Ammon's horn (tissue), 1 donor: ENCODE data around the gene WDR88.
A peak's percentile ranks its signal among the peaks of the same experiment; 100 is the strongest.
"Not testable (repeated sequence)": the region's sequence is repeated elsewhere in the genome, so short reads cannot be mapped to it uniquely, and the experiment has no call there.

Source experiments
- DNase-seq: peaks from one replicate; pipeline ENCODE4 v3.0.0-alpha.2; 2016; ENCODE audit warnings: low spot score

Gene WDR88, protein sequence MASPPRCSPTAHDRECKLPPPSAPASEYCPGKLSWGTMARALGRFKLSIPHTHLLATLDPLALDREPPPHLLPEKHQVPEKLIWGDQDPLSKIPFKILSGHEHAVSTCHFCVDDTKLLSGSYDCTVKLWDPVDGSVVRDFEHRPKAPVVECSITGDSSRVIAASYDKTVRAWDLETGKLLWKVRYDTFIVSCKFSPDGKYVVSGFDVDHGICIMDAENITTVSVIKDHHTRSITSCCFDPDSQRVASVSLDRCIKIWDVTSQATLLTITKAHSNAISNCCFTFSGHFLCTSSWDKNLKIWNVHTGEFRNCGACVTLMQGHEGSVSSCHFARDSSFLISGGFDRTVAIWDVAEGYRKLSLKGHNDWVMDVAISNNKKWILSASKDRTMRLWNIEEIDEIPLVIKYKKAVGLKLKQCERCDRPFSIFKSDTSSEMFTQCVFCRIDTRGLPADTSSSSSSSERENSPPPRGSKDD

DNA sequence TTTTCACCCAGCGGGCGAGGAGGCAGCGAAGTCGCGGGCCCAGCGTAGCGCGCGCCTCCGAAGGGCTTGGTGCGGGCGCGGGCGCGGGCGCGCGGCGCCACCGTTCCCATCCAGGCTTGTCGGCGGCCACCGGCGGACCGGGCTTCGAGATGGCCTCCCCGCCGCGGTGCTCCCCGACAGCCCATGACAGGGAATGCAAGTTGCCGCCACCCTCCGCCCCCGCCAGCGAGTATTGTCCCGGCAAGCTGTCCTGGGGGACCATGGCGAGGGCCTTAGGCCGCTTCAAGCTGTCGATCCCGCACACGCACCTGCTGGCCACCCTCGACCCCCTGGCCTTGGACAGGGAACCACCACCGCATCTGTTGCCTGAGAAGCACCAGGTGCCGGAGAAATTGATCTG, at the start of gene WDR88:
WDR88 (plus strand) TSS at position 94 of the 400 bp plus-strand sequence; CDS start at position 150, 56 bp downstream.
- no peak for DNase-seq

DNA sequence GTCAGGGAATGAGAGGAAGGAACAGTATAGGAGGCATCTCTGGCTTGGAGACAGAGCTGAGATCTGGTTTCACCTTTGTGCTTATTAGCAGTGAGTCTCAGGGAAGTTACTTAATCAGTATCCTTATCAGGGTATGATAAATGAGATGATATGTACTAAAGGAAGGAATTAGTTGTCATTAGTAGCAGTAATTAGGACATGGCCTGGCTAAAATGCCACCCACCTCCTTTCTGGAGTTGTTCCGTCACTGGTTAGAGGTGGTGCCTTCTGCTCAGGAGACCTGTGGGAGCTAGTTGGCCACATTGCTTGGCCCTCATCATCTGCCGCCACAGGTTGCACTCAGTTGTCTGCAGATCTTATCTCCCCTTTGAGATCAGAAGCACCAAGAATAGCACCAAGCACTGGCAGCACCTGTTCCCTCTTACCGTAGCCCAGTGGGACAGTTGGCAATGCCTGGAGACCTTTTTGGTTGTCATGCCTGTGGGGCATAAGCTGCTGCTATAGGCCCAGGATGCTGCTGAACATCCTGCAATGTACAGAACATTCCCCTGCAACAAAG, 46.3 kb upstream of the WDR88 start:
- no peak for DNase-seq

DNA sequence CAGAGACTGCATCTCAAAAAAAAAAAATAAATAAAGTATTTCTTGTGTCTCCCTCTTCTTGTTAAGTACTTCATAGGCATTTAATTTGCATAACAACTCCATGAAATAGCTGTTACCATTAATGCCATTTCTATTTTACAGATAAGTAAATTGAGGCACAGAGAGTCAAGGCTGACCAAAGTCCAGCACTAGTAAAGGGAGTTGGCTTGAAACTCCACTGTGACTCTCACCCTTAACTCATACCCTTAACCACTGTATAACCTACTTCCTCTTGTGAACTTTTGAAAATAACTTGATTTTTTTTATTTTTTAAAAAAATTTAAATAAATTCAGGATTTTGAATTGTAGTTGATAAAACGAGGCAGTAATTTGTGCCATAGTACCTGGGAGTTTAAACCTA, 45.0 kb upstream of the WDR88 start:
- DNase-seq: no peak

DNA sequence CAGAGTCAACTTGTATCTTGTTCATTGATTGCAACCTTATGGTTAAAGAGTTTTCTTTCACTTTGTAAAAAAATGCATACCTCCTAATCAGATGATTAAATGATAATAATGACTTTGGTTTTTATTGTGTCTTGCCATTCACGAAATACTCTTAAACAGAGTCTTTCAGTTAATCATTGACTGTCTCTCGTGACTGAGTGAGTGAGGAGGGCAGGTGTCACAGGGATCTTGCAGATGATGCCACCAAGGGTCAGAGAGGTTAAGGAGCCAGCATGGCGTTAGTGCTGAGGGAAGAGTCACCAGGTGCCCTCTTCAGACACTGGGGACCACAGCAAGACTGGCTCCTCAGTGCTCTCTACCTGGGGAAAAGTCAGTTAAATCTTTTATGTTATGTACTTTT, 42.9 kb upstream of the WDR88 start:
- no peak for DNase-seq

DNA sequence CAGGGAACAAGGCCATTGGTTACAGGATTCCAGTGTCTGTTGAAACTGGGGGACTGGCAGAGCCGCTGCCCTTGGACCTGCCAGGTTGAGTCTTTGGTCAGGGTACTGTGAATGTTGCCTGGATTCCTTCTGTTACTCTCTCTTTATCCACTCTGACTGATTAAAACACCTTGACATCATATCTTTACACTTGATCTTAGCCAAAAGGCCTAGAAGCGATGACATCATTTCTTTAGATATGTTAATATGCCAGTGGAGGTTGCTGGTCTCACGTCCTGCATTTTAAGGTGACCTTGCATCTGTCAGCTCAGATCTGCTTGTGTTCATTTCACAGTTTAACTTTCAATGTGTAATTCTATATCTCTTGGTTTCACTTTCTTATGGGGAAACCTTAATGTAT, 41.7 kb upstream of the WDR88 start:
- no peak for DNase-seq

DNA sequence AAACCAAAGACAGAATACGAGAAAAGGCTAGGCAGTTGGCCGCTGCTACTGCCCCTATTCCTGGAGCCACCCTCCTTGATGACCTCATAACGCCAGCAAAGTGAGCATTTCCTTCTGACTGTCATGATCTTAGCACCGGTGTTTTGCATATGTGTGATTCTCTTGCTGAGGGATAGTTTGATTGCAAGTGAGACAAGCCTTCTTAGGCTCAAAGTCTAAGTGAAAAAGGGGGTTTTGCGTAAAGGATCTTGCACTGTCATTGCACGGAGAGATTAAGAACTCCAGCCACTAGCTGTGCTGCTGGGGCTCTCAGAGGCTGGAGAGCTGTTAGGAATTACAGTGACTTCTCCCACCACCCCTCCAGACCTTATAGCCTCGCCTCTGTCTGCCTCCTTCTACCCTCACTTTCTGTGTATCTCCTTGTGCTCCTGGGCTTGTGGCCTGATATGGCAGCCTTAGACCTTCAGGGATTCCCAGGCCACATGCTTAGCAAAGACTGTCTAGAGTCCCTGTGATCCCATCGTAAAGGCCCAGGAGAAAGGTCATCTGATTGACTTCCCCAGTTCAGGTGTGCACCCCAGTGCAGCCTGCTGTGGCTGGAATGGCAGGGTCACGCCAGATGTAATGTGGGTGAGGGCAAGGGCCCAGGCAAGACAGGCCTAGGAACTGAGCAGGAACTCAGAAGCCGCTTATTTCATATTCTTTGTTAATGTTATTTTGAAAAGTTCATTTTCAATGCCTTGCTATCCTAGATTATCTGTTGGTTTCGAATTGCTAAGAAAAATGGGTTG, 38.3 kb upstream of the WDR88 start:
- no peak for DNase-seq

DNA sequence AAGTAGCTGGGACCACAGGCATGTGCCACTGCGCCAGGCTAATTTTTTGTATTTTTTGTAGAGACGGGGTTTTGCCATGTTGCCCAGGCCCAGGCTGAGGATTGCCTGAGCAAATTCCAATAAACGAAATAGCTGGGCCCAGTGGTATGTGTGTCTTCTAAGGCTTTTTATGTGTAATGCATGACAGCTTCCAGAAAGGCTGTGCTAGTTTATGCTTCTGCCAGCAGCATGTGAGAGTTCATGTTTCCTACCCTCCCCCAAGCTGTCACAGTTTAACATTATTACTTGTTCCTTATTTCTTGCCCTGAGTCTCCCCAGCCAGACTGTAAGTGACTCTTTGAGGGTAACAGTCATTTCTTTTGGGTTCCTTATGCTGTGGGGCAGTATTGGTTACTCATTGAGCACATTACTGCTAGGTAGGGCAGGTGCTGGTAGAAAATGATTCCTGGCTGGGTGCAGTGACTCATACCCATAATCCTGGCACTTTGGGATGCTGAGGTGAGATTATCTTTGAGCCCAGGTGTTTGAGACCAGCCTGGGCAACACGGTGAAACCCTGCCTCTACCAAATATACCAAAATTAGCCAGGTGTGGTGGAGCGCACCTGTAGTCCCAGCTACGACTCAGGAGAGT, 37.4 kb upstream of the WDR88 start:
- DNase-seq: no peak

DNA sequence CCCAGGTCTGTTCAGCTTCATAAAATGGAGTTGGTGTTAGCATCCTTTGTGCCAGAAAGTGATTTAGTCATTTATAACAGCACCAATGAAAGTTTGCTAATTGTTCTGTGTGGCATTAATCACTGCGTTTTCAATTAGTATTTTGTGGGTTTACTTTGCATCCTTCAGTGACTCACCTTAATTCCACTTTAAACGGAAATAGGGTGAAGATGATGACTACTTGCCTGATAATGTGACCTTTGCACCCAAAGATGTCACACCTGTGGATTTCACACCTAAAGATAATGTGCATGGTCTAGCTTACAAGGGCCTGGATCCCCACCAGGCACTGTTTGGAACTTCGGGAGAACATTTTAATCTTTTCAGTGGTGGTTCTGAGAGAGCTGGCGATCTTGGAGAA, 35.9 kb upstream of the WDR88 start:
- no peak for DNase-seq

DNA sequence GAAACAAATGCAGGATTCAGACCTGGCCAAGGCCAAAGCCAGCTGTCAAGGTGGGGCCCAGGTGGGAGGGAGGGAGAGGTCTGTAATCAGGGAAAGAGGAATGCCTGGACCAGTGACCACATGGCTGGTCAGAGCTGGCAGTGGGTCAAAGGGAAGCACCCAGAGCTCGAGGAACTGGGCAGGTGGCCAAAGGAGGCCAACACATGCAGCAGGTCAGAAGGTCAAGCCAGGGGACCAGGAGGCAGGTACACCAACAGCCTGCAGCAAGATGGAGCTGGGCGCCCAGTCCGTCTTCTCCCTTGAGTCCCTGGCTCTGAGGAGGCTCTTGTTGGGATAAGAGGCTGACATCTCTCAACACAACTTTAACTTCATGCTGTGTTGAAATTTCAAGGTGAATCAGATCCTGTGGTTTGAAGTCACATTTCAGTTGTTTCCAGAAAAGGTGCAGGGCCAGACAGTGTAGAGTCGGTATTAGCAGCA, 33.8 kb upstream of the WDR88 start:
- DNase-seq: no peak

DNA sequence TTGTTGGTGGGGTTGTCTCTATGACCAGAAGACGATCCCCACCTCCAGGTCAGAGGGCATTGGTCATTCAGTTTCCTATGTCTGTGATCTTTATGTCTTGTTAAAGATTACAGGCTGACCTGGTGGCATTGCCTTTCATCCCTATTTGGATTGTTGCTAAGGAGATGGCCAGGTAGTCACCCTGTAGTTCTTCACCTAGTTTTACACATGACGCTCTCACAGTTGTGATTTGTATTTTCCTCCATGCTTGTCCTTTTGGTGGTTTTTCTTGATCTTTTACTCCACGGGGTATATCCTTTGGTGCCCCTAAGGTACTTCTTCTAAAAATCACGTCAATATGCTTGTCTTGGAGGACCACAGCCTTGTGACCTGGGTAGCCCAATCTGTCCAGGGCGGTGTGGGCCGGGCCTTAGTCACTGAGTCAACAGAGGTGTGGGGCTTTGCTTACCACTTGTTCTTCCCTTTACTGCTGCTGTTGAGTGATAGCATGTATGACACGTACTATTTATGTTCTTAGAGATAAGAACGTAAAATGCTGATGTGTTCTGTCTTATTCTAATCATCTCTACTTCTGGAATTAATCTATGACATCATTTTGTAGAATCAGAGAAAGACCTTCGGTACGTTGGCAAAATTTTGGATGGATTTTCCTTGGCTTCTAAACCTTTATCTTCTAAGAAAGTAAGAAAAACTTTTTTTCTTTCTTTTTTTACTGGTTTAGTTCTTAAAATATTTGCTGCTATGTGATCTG, 30.8 kb upstream of the WDR88 start:
- no peak for DNase-seq

DNA sequence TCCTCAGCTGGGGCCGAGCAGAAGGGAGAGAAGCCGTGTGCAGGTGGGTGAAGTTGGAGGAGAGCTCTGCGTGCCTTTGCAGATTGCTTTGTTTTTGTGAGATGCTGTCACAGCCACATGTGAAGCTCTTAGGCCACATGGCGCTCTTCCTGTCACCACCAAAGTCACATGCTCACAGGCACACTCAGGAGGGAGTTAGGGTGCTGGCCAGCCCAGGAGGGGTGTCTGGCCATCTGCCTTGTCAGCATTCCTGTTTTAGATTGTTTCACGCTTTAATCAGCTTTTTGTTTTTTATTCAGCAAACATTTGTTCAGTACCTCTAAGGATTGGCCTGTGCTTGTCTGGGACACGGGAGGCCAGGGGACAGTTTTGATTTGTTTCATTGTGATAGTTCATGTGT, 29.0 kb upstream of the WDR88 start:
- DNase-seq: no peak

DNA sequence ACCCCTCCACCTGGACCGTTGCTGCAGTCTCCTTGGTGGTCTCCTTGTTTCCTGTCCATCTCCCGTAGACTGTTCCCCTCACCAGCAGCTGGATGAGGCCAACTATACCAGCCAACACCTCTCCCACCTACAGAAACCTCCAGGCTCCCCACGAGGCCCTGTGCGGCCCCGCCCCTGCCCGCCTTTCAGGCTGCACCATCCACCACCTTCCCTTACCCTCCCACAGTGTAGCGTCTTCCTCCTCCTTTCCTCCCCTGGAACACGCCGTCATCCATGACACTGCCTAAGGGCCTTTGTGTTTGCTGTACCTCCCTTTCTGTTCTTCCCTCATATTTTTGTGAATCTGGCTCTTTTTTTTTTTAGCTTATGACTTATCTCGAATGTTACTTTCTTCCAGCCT, 23.8 kb upstream of the WDR88 start:
- DNase-seq: no peak

DNA sequence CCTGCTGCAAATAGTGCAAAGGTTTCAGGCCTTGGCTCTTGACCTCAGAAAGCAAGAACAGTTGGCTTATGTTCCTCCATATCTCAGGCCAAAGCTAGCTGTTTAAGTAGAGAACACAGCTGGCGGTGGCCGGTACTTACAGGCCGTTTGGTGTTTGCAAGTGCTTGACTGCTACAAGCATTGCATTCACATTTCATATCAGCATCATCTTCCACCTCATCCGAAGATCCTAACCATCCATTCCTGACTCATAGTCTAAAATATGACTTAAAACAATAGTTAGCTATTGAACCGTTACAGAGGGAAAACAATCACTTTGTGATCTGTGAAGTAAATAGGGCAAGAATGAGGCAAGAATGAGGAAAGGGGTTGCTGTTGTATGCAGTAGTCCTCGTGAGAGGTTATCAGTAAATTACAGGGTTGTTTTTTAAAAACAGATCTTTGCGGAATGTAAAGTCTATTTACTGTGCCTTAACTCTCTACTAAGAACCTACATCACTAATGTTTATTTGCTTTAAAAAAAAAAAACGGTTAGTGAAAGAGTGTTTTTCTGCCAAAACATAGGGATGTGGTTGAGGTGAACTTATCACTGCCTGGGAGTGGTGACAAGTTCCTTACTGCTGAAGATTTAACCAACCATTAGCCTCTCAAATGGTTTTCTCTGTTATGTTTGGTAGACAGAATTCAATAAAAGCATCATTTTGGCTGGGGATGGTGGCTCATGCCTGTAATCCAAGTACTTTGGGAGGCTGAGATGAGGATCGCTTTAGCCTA, 21.6 kb upstream of the WDR88 start:
- DNase-seq: no peak

DNA sequence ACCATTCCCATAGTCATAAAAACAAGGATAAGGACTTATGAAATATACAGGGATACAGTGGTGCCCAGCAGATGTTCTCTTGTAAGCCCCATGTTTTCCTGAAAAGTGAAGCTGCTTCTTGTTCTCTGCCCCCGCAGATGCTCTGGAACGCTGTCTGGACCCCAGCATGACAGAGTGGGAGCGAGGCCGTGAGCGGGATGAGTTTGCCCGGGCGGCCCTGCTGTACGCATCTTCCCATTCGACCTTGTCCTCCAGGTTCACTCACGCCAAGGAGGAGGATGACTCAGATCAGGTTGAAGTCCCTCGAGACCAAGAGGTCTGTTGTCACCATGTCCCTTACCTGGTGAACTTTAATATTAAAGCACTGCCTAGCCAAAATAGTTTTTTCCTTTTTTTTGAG, 20.3 kb upstream of the WDR88 start:
- no peak for DNase-seq

DNA sequence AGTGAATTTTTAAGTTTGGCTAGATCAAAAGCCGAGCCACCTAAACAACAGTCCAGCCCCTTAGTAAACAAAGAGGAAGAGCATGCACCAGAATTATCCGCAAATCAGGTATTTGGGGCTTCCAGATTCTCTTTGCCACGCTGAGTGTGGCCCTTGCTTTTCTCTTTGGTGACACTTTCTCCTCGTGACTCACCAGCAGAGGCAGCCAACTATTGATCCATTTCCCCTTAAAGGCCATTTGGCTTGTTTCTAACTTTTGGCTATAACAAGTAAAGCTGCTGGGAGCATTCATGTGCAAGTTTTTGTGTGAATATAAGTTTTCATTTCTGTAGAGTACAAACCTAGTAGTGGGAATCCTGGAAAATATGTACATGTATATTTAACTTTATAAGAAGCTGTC, 17.6 kb upstream of the WDR88 start:
- no peak for DNase-seq

DNA sequence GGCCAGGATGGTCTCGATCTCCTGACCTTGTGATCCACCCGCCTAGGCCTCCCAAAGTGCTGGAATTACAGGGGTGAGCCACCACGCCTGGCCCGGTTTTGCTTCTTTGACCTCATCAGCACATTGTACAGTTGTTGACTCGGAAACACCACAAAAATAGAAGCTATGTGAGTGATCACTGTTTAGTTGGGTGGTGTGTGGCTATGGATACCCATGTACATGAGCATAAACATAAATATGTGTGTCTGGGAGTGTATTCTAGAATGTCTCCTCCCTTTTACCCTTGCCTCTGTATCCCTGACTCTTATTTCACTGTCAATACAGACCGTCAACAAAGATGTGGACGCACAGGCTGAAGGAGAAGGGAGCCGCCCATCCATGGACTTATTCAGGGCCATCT, 14.4 kb upstream of the WDR88 start:
- no peak for DNase-seq

DNA sequence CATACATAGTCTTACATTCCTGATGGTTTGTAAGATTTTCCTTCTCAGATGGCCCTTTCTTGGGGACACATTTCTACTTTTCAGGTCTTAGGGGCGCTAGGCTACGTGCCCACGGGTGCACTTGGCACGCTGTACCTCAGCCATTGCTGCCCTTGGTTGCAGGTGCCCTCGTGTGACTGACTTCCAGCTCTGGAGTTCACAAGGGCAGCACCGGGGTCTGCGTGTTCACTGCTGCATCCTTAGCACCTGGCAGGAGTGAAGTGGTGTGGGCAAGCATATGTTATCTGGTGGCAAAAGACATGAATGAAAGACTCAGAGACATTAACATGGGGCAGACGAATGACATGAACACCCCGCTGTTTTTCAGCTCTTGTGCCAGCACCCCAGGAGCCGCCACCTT, 13.3 kb upstream of the WDR88 start:
- DNase-seq: no peak

DNA sequence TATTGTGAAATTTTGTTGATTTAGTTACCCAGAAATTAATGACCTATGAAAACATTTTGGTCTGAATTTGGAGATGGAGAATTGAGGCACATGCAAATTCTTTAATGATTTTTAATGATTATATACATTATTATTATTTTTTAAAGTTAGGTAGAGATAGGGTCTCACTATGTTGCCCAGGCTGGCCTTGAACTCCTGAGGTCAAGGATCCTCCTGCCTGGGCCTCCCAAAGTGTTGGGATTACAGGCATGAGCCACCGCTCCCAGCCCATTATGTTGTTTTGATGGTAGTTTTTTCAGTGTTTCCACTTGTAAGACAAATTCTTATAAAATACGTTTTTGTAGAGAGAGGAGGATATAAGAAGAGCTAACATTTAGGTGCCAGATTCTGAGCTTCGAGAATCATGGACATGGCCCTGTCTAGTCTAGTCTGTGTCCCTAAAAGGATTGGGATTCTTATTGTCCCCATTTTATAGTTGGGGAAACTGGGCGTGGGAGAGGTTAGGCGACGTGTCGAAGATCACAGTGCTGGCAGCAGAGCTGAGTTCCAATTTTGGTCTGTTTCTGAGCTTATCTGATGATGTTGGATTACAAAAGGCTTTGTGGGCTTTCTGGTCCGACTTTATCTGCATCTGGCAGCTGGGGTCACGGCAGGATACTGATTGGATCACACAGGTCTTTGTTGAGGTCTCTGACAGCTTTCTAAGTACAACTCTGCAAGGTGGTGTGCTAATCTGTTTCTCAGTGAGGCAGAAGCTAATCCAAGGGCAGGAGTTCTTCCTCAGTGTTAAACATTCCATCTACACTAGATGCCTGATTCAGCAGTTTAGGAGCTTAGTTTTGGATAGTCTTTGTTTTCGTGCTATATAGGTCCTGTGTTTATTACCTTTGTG, 7.5 kb upstream of the WDR88 start:
- no peak for DNase-seq

DNA sequence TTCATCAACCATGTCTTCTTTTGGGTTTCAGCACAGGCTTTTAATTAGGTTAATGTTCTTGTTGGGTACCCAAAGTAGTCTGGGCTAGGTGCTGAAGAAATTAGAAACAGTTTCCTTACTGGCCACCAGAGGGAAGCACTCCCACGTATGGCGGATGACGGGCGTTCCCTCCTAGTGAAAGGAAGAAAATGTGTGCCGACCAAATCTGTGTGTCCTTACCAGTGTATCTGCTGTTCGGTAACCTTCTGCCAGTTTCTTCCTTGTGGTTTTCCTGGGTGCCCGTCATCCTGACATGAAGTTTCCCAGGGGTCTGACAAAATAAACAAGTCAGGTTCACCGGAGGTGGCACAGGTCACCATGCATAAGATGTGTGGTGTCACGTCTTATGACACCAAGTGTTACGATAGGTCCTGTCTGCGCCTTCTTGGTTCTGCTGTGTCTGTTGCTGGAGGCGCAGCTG, 6.0 kb upstream of the WDR88 start:
- DNase-seq: peak; percentile 82

DNA sequence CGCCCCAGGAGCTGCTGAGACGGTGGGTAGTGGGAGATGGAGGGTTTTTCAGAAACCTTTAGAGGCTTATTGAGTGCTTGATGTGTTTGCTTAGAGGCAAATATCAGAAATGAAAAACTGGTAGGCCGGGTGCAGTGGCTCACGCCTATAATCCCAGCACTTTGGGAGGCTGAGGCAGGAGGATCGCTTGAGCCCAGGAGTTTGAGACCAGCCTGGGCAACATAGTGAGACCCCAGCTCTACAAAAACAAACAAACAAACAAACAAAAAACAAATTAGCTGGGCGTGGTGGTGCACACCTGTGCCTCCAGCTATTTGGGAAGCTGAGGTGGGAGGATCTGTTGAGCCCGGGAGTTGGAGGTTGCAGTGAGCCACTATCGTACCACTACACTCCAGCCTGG, 5.2 kb upstream of the WDR88 start:
- DNase-seq: not testable (repeated sequence)
